GM21390 (cell line): Measurements from ENCODE around the gene OARD1.
"Not testable (repeated sequence)": the region's sequence is repeated elsewhere in the genome, so short reads cannot be mapped to it uniquely, and the experiment has no call there.

Experiments
- ATAC-seq: cut with Tn5 transposase; IDR thresholded peaks from one replicate; pipeline ENCODE4 v1.9.1; 2021; ENCODE audit not compliant: unreplicated experiment

OARD1 gene

GRCh38 chr6:41028561-41029412, 43.4 kb downstream of the OARD1 start:
- no peak for ATAC-seq

- peak; percentile 90 for ATAC-seq
Measured at GRCh38 chr6:41027799-41028560, 44.2 kb downstream of the OARD1 start.

GRCh38 chr6:41027241-41027640, 44.9 kb downstream of the OARD1 start:
- no peak for ATAC-seq

- no peak for ATAC-seq
Measured at GRCh38 chr6:41025966-41026530, 46.1 kb downstream of the OARD1 start.

- no peak for ATAC-seq
Measured at GRCh38 chr6:41023114-41023513, 49.0 kb downstream of the OARD1 start.

- no peak for ATAC-seq
Measured at GRCh38 chr6:41022294-41022693, 49.9 kb downstream of the OARD1 start.

- ATAC-seq: no peak
Measured at GRCh38 chr6:41021832-41022231, 50.3 kb downstream of the OARD1 start.

- no peak for ATAC-seq
Measured at GRCh38 chr6:41017663-41018062, 54.5 kb downstream of the OARD1 start.

- not testable (repeated sequence) for ATAC-seq
Measured at GRCh38 chr6:41015860-41016259, 56.3 kb downstream of the OARD1 start.

GRCh38 chr6:41014780-41015179, 57.4 kb downstream of the OARD1 start:
- ATAC-seq: no peak
